NCI-H510A (cell line): ENCODE results near the gene CCDC34.

ENCODE experiments used
- DNase-seq: peaks from one replicate; lab custom pipeline; 2025; lab: John Stamatoyannopoulos, UW

Gene CCDC34

DNA sequence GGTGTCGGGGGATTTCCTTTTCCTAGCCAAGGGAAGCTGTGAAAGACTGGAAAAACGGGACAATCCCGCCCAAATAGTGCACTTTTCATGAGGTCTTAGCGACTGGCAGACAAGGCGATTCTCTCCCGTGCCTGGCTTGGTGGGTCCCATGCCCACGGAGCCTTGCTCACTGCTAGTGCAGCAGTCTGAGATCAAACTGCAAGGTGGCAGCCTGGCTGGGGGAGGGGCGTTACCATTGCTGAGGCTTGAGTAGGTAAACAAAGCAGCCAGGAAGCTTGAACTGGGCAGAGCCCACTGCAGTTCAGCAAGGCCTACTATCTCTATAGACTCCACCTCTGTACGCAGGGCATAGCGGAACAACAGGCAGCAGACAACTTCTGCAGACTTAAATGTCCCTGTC lies 41.7 kb downstream of the CCDC34 start:
- DNase-seq: peak; percentile 7

DNA sequence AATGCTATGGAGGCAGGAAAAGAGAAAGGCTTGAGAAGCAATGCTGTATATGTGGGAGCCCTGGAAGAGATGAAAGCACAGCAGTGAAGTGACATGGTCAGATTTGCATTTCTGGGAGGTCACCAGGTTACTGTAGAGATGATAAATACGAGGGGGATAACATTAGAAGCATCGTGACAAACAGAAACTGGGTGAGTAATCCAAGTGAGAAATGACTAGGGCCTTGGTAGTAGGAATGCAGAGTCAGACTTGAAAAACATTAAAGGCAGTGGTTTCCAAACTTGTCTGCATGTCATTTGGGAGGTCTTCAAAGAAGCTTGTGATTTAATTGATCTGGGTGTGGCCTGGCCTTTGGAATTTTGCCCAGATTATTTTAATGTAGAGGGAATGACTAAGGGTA lies 43.9 kb downstream of the CCDC34 start:
- no peak for DNase-seq

GRCh38 chr11:27317751-27318150 lies 45.3 kb downstream of the CCDC34 start:
- no peak for DNase-seq

DNA sequence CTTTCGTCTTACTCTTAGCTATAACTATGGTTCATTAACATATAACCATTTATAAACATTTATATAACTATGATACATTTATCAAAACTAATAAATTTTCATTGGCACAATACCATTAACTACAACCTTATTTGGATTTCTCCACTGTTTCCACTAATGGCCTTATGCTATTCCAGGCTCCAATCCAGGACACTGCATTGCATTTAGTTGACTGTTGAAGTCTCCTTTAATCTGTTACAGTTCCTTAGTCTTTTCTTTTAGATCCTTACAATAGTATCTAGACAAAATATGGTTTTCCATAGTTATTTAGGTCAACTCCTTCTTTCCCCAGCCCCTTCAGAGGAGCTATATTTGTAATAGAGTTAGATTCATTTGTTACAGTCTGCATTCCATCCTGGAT lies 47.2 kb downstream of the CCDC34 start:
- DNase-seq: no peak

DNA sequence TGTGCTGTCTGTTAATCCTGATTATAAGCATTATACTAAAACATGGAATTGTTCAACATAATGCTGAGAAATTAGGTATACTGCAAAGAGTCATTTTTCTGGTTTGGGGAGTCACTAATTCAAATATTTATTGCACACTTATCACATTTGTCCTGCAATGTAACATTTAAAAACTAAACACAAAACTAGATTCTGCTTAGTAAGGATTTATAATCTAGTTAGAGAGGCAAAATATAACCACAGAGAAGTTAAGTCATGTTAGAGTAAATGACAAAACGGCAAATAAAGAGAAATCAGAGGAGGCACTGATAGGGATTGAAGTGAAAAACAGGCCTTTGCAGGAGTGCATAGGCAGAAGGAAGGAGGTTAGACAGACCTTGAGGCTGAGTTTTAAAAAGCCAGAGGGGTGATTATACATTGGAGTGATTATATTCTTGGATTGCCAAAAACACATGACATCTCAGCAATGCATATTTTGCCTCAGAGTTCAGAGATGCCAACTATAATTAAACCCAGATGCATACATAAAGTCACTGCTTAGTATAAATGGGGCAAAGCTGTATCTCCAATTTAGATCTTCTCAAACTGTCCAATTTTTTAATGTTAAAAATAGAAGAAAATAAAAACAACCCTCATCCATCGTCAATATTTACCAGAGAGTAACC lies 49.7 kb downstream of the CCDC34 start:
- DNase-seq: no peak

GRCh38 chr11:27312110-27312509 lies 50.9 kb downstream of the CCDC34 start:
- no peak for DNase-seq

DNA sequence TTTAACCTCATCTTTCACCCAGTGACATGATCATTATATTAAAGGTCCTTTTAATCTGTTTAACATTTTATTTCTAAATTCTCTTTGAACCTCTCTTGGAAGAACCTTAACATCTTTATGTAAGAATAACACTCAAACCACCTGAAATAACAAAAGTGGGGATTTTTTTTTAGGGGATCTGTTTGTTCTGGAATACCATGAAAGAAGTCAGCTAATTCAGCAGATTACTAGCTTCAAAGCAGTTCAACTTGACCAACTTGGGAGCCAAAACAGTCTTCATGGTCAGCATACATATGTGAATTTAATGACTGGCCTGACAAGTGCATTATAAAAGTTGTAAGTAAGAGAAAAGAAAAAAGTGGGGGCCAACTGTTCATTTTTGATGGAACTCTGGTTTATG lies 52.3 kb downstream of the CCDC34 start:
- no peak for DNase-seq

DNA sequence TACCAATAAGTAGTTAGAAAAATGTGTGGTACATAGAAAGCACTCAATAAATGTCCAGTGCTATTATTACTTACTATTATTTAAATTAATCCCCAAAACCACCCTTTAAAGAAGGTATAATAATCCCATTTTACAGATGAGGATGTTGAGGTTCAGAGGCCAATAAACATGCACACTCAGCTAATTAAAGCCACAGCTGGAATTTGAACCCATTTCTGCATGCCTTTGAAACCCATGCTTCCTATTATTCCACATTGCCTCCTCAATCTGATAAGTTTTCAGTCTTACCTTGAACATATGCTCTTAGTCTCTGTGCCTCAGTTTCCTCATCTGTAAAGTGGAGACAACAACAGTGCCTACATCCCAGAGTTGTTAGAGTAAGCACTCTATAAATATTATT lies 52.8 kb downstream of the CCDC34 start:
- DNase-seq: no peak

DNA sequence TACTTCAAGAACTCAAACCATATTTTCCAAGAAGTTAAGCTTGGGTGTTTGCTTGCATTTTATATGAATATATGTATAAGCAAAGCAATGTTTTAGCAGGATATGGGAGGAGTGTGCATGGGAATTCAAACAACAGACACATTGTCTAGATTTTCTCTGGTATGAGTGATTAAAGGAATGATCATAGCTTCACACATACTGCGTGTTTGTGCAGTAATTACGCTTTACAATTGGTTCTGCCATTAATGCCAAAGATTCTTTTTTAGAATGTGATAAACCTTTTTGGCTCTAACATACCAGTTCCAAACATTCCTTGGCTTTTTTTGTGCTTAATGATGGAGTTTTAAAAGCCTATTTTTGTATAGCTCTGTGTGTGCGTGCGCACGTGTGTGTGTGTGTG lies 54.0 kb downstream of the CCDC34 start:
- no peak for DNase-seq

GRCh38 chr11:27307232-27307631 lies 55.8 kb downstream of the CCDC34 start:
- DNase-seq: no peak

DNA sequence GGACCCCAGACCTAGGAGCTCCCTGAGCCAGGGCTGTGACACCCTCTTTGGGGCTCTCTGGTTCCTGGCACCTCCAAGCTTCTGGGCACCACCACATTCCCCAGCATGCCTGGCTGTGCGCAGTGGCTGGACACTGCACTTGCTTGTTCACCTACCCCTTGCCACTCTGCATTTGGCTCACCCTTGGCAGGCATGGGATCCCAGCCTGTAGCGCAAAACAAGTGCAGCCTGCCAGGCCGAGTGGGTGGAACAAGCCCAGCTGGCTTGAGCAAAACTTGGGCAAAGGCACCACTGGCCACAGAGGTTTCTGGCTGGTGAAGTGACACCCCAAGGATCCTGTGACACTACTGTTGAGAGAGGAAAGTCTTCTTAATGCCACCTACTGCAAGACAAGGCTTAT lies 57.3 kb downstream of the CCDC34 start:
- DNase-seq: no peak

GRCh38 chr11:27304514-27304913 lies 58.5 kb downstream of the CCDC34 start:
- DNase-seq: no peak

GRCh38 chr11:27303903-27304302 lies 59.1 kb downstream of the CCDC34 start:
- no peak for DNase-seq

DNA sequence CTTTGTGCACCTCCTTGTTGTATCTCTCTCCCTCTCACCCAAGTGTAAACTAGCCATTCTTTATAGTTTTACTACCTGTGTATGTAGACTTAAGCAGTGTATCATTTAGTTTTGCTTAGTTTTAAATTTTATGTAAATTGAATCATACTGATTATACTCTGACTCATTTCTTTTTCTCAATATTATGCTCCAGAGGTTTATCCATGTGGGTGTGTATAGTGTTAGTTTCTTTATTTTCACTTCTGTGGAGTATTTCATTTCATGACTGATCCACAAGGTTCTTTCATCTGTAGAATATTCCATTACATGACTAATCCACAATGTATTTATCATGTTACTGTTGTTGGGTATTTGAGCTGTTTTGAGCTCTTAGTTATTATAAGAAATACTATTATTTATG lies 62.0 kb downstream of the CCDC34 start:
- DNase-seq: no peak

DNA sequence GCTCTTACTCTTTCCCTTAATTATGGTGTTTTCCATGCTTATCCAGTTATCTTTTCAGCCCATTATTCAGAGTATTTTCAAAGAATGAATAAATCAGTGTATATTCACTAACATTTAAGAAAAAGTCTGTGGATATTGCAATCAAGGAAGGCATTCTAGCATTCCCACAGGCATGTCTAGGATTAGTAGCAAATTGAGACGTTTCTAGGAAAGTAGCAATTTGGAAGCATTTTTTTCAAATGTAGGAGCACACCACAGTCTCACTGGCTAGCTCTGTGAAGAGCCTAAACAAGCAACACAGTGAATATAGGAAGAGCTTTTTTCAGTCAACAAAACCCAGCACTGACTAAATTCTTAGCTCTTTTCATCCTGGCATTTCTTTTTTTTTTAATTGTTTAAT lies 65.4 kb downstream of the CCDC34 start:
- DNase-seq: no peak

DNA sequence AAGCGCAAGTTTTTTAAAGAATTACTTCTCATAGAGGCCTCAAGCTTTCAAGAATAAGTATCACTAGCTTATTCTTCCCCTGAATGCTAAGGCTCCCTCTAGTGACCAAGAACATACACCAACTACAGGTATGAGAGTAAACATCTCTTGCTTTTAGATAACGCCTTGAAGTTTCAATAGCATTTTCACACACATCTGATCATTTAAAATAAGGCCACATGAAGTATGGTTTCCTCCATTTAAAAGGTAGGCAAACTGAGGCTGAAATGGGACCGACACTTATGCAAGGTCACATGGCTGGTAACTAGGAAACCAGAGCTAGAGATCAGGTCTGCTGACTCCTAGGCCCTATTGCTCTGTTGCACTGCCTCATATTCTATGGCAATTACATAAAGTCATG lies 66.5 kb downstream of the CCDC34 start:
- no peak for DNase-seq

DNA sequence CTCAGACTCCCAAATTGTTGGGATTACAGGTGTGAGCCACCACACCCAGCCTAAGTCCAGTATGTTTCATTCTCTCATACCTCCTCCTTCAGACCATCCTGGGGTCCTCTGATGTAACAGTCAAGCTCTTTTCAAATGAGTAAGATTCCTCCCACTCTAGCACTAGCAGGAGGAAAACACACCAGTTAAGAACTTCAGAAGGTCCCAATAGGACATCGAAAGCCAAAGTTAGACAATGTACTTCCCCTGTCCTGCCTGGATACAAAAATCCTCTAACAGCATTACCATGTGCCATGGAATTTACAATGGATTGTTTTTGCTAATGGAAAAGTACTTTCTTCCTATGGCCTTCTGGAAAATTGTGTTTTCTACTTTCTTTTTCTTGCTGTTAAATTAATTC lies 67.1 kb downstream of the CCDC34 start:
- DNase-seq: no peak

GRCh38 chr11:27294654-27295053 lies 68.4 kb downstream of the CCDC34 start:
- DNase-seq: no peak

GRCh38 chr11:27293515-27294417 lies 69.2 kb downstream of the CCDC34 start:
- DNase-seq: no peak

GRCh38 chr11:27292637-27293010 lies 70.4 kb downstream of the CCDC34 start:
- DNase-seq: no peak

DNA sequence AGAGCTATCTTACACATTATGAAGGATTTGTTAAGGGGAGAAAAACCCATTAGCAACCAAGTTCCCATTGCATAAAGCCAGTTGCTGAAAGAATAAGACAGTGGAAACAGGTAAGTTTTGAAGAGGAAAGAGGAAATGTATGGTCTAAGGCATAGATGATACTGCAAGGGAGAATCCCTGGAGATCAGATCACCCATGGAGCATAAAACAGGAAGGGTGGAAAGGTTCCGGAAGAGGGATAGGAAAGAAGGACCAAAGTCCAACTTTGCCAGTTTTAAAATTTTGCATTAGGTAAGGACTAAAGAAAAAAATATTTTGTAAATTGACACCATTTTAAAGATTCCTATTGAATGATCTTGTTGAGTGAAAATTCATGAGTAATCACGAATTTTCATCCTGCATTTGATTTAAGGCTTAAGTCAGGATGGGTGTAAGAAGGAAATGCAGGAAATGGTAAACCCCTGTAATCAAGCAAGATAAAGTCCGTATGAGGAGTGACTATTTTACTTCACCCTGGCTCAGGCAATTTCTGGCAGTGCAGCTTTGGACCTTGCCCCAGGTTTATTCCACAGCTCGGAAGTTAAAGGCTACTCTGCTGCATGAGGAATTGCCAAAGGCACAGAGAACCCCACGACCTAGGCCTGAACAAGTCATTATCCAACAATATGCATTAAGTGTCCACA lies 70.9 kb downstream of the CCDC34 start:
- no peak for DNase-seq

GRCh38 chr11:27291302-27291889 lies 71.6 kb downstream of the CCDC34 start:
- DNase-seq: no peak
